H9 (cell line): ENCODE measurements around the gene DNHD1. TPM values are rescaled to one million over a fixed set of nuclear protein-coding genes. Genes with fewer than 3 reads are reported as not detected.

ENCODE experiments used
- DNase-seq: peaks from one replicate; pipeline ENCODE4 v3.0.0-alpha.2; 2017
- H2AFZ ChIP-seq: one replicate; pipeline ENCODE4 v1.6.1; 2013; ENCODE audit warnings: mild to moderate bottlenecking, low read length, control low read depth, moderate library complexity
- H2AK5ac ChIP-seq: 2 replicates; pipeline ENCODE4 v1.6.1; 2013; ENCODE audit warnings: low read length, control low read depth, mixed read lengths; ENCODE audit not compliant: insufficient read length
- H2BK120ac ChIP-seq: one replicate; pipeline ENCODE4 v1.6.1; 2013; ENCODE audit warnings: low read depth, mild to moderate bottlenecking, low read length, control low read depth, inconsistent platforms; ENCODE audit not compliant: poor library complexity, severe bottlenecking
- H2BK12ac ChIP-seq: 2 replicates; pipeline ENCODE4 v1.6.1; 2013; ENCODE audit warnings: low read length, control low read depth, mixed read lengths, low read depth; ENCODE audit not compliant: insufficient read length
- H2BK15ac ChIP-seq: 2 replicates; pipeline ENCODE4 v1.6.1; 2013; ENCODE audit warnings: low read depth, low read length, control low read depth
- H2BK20ac ChIP-seq: one replicate; pipeline ENCODE4 v1.6.1; 2013; ENCODE audit warnings: low read depth, mild to moderate bottlenecking, low read length, control low read depth, inconsistent platforms; ENCODE audit not compliant: poor library complexity, severe bottlenecking
- H2BK5ac ChIP-seq: 2 replicates; pipeline ENCODE4 v1.6.1; 2013; ENCODE audit warnings: low read length, control low read depth, mixed read lengths; ENCODE audit not compliant: insufficient read length
- H3K14ac ChIP-seq: 2 replicates; pipeline ENCODE4 v1.6.1; 2013; ENCODE audit warnings: low read length, control low read depth; ENCODE audit not compliant: insufficient read depth
- H3K18ac ChIP-seq: 2 replicates; pipeline ENCODE4 v1.6.1; 2013; ENCODE audit warnings: low read depth, mild to moderate bottlenecking, mixed read lengths, low read length, control low read depth; ENCODE audit not compliant: insufficient read length
- H3K23ac ChIP-seq: 2 replicates; pipeline ENCODE4 v1.6.1; 2013; ENCODE audit warnings: low read length, control low read depth, mixed read lengths, low read depth; ENCODE audit not compliant: insufficient read length
- H3K23me2 ChIP-seq: 2 replicates; pipeline ENCODE4 v1.6.1; 2013; ENCODE audit warnings: low read depth, mild to moderate bottlenecking, mixed read lengths, low read length, control low read depth; ENCODE audit not compliant: insufficient read length, poor library complexity, severe bottlenecking
- H3K27ac ChIP-seq: 2 replicates; pipeline ENCODE4 v1.5.1; 2013; ENCODE audit warnings: low read length, control low read depth, mixed read lengths, low read depth; ENCODE audit not compliant: insufficient read length
- H3K27me3 ChIP-seq: 2 replicates; pipeline ENCODE4 v1.6.1; 2013; ENCODE audit warnings: low read length, control low read depth, inconsistent platforms; ENCODE audit not compliant: insufficient read depth
- H3K4ac ChIP-seq: 2 replicates; pipeline ENCODE4 v1.6.1; 2013; ENCODE audit warnings: low read depth, mild to moderate bottlenecking, control low read depth, inconsistent platforms, low read length, moderate library complexity
- H3K4me1 ChIP-seq: 2 replicates; pipeline ENCODE4 v1.6.1; 2013; ENCODE audit warnings: low read length, control low read depth, inconsistent platforms; ENCODE audit not compliant: insufficient read depth
- H3K4me2 ChIP-seq: 2 replicates; pipeline ENCODE4 v1.6.1; 2013; ENCODE audit warnings: low read length, control low read depth, mixed read lengths; ENCODE audit not compliant: insufficient read length, insufficient read depth
- H3K56ac ChIP-seq: 2 replicates; pipeline ENCODE4 v1.6.1; 2013; ENCODE audit warnings: low read depth, mild to moderate bottlenecking, mixed read lengths, low read length, control low read depth; ENCODE audit not compliant: insufficient read length
- H3K79me1 ChIP-seq: 2 replicates; pipeline ENCODE4 v1.6.1; 2013; ENCODE audit warnings: low read depth, mild to moderate bottlenecking, moderate library complexity, low read length, control low read depth, inconsistent platforms; ENCODE audit not compliant: insufficient read depth, poor library complexity, severe bottlenecking
- H3K79me2 ChIP-seq: 2 replicates; pipeline ENCODE4 v1.6.1; 2013; ENCODE audit warnings: low read length, control low read depth, inconsistent platforms; ENCODE audit not compliant: insufficient read depth
- H3K9ac ChIP-seq: 2 replicates; pipeline ENCODE4 v1.6.1; 2013; ENCODE audit warnings: low read length, control low read depth, mixed read lengths; ENCODE audit not compliant: insufficient read length; ENCODE audit errors: extremely low read depth
- H3K9me3 ChIP-seq: one replicate; pipeline ENCODE4 v1.6.1; 2013; ENCODE audit warnings: low read depth, low read length, inconsistent platforms; ENCODE audit not compliant: control insufficient read depth
- H3T11ph ChIP-seq: one replicate; pipeline ENCODE4 v1.6.1; 2013; ENCODE audit warnings: mild to moderate bottlenecking, low read length, control low read depth, inconsistent platforms
- H4K20me1 ChIP-seq: one replicate; pipeline ENCODE4 v1.6.1; 2013; ENCODE audit not compliant: control insufficient read depth, insufficient read length, insufficient read depth
- H4K5ac ChIP-seq: 2 replicates; pipeline ENCODE4 v1.6.1; 2013; ENCODE audit warnings: low read depth, mild to moderate bottlenecking, mixed read lengths, low read length, control low read depth; ENCODE audit not compliant: insufficient read length
- H4K8ac ChIP-seq: replicated peaks from 2 replicates; pipeline ENCODE4 v1.6.1; 2013; ENCODE audit warnings: low read length, control low read depth, mixed read lengths, low read depth; ENCODE audit not compliant: insufficient read length
- H4K91ac ChIP-seq: 2 replicates; pipeline ENCODE4 v1.6.1; 2013; ENCODE audit warnings: low read depth, mild to moderate bottlenecking, moderate library complexity, mixed read lengths, low read length, control low read depth; ENCODE audit not compliant: insufficient read length
- H3K27ac Mint-ChIP-seq, 3 experiments: 2 replicates in 2 of 3; 3 replicates in 1 of 3; pipeline ENCODE4 v1.8.0; 2020 to 2021; ENCODE audit warnings: mixed read lengths in 3 of 3, mild to moderate bottlenecking in 1 of 3, moderate library complexity in 1 of 3
- H3K27me3 Mint-ChIP-seq: 2 replicates; pipeline ENCODE4 v1.8.0; 2021; ENCODE audit warnings: low read depth, mild to moderate bottlenecking, moderate library complexity, mixed read lengths
- H3K36me3 Mint-ChIP-seq, 3 experiments: 2 replicates in 2 of 3; 3 replicates in 1 of 3; pipeline ENCODE4 v1.8.0; 2020 to 2021; ENCODE audit warnings: low read depth in 3 of 3, mixed read lengths in 3 of 3; ENCODE audit not compliant: insufficient read depth in 1 of 3
- H3K4me1 Mint-ChIP-seq, 2 experiments: 2 replicates each; pipeline ENCODE4 v1.8.0; 2020; ENCODE audit warnings: mixed read lengths in 2 of 2
- H3K4me3 Mint-ChIP-seq, 2 experiments: 2 replicates in 1 of 2; 3 replicates in 1 of 2; pipeline ENCODE4 v1.8.0; 2020 to 2021; ENCODE audit warnings: mild to moderate bottlenecking in 2 of 2, mixed read lengths in 2 of 2, moderate library complexity in 1 of 2
- H3K9me3 Mint-ChIP-seq, 2 experiments: 2 replicates in 1 of 2; 3 replicates in 1 of 2; pipeline ENCODE4 v1.8.0; 2020; ENCODE audit warnings: mild to moderate bottlenecking in 2 of 2, mixed read lengths in 2 of 2, moderate library complexity in 1 of 2
- WGBS: extraction: QIAGEN DNeasy Blood & Tissue Kit; methylation state at CpG from one replicate; pipeline ENCODE4 v1.1.7; 2013; ENCODE audit warnings: missing lambda C conversion rate, low lambda C conversion rate, mixed read lengths; ENCODE audit not compliant: insufficient read length; ENCODE audit errors: extremely low coverage; 5-methylcytosine and 5-hydroxymethylcytosine counted together
- total RNA-seq: library from RNA; stranded (reverse); gene quantifications from 2 replicates; pipeline ENCODE4 v1.2.1, GENCODE V29; 2021
- TF ChIP-seq, protein P1 (sequence below): fragments of 200-600 bp; sonication (generic); conservative IDR thresholded peaks from 3 replicates; pipeline ENCODE4 v1.8.0; 2021; ENCODE audit warnings: antibody characterized with exemption, mild to moderate bottlenecking

The DNHD1 gene
- total RNA-seq, 1 experiment from 2014 or later, result 3.5 TPM

DNA sequence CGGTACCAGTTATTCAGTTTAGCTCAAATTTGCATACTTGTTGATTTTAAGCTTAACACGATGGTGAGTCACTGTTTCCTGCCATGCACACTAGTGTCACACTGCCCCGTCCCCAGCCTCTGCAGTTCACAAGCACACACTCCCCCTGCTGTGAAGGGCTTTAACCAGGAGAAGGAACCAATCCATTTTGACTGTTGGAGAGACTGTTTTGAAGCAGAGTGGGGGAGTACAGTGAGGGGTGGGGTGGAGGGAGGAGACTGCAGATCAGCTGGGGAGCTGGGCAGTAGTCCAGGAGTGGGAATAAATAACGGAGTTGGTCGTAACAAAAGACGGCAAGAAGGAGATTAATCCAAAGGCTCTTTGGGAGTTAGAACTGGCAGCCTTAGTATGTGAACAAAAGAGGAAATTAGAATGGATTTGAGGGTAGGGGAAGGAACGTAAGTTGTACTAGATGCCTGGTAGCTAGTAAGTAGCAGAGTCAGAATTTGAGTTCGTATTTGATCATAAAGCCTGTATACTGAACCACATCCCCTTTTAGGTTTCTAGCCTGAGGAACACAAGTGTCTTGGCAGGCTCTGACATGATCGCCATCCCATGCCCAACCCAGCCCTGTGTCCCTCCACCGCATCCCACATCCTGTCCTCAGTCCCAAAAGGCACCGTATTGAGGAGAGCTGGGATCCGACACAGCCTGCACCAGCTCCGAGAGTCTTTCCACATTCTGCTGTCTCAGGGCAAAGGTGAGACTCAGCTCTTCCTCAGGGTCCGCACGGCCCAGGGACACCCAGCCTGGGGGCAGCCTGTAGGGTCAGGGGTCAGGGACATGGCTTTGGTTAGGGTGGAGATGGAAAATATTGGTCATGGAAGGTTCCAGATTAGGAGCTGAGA is 121.3 kb downstream of the DNHD1 start:
- H4K20me1 ChIP-seq, result no peaks in the 10 kb centered on the region
- no peaks in the 10 kb centered on the region; a peak in 2 of 4 replicates for H3K4me1 Mint-ChIP-seq
- H3K27me3 Mint-ChIP-seq, result no peaks in the 10 kb centered on the region
- no peak overlapping the region for H3K23ac ChIP-seq
- no peaks in the 10 kb centered on the region for H3K9me3 ChIP-seq
- H3K9ac ChIP-seq, result peak overlapping the region; percentile 81
- H4K91ac ChIP-seq, result no peak overlapping the region
- H3K4me3 Mint-ChIP-seq, result no peak overlapping the region
- no peak for DNase-seq
- TF ChIP-seq, protein P1, sequence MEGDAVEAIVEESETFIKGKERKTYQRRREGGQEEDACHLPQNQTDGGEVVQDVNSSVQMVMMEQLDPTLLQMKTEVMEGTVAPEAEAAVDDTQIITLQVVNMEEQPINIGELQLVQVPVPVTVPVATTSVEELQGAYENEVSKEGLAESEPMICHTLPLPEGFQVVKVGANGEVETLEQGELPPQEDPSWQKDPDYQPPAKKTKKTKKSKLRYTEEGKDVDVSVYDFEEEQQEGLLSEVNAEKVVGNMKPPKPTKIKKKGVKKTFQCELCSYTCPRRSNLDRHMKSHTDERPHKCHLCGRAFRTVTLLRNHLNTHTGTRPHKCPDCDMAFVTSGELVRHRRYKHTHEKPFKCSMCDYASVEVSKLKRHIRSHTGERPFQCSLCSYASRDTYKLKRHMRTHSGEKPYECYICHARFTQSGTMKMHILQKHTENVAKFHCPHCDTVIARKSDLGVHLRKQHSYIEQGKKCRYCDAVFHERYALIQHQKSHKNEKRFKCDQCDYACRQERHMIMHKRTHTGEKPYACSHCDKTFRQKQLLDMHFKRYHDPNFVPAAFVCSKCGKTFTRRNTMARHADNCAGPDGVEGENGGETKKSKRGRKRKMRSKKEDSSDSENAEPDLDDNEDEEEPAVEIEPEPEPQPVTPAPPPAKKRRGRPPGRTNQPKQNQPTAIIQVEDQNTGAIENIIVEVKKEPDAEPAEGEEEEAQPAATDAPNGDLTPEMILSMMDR, result no peak
- H2AFZ ChIP-seq, result no peak overlapping the region
- H3K27ac Mint-ChIP-seq, result no peak overlapping the region; a peak in 1 of 7 replicates
- peak overlapping the region; percentile 41 for H4K5ac ChIP-seq
- no peaks in the 10 kb centered on the region for H3K4me1 ChIP-seq
- no peak overlapping the region for H3K4ac ChIP-seq
- H3K23me2 ChIP-seq, result peaks cover 8% of the 10 kb centered on the region
- no peak overlapping the region for H2BK20ac ChIP-seq
- no peak overlapping the region for H2BK15ac ChIP-seq
- no peaks in the 10 kb centered on the region for H3K79me2 ChIP-seq
- no peak overlapping the region for H3K18ac ChIP-seq
- H2AK5ac ChIP-seq, result no peak overlapping the region
- H3K4me2 ChIP-seq, result peak overlapping the region; percentile 92
- H2BK120ac ChIP-seq, result no peak overlapping the region
- no peak overlapping the region for H3K27ac ChIP-seq
- no peak overlapping the region for H3K56ac ChIP-seq
- no peaks in the 10 kb centered on the region for H3K9me3 Mint-ChIP-seq
- no peak overlapping the region for H3T11ph ChIP-seq
- 100% methylated on average over 1 of the region's 15 CpGs for WGBS
- no peaks in the 10 kb centered on the region for H3K27me3 ChIP-seq
- no peak overlapping the region for H2BK12ac ChIP-seq
- no peak overlapping the region for H4K8ac ChIP-seq
- peaks cover 3 to 20% (median 10%) of the 10 kb centered on the region in 3 experiments; a peak in 6 of 7 replicates for H3K36me3 Mint-ChIP-seq
- no peak overlapping the region for H2BK5ac ChIP-seq
- H3K79me1 ChIP-seq, result no peaks in the 10 kb centered on the region
- no peak overlapping the region for H3K14ac ChIP-seq
